Tracheal epithelial cell (primary cell): ENCODE data around the gene CAPN1. TPM values are rescaled to one million over a fixed set of nuclear protein-coding genes. Genes with fewer than 3 reads are reported as not detected.

Experiments used
- total RNA-seq: library from RNA; depleted of rRNA; stranded (reverse); fragments of >200 nt; gene quantifications from 2 replicates; pipeline ENCODE4 v1.2.1, GENCODE V29; 2014

CAPN1 gene
- 219 and 240 TPM in 2 replicates for total RNA-seq

DNA sequence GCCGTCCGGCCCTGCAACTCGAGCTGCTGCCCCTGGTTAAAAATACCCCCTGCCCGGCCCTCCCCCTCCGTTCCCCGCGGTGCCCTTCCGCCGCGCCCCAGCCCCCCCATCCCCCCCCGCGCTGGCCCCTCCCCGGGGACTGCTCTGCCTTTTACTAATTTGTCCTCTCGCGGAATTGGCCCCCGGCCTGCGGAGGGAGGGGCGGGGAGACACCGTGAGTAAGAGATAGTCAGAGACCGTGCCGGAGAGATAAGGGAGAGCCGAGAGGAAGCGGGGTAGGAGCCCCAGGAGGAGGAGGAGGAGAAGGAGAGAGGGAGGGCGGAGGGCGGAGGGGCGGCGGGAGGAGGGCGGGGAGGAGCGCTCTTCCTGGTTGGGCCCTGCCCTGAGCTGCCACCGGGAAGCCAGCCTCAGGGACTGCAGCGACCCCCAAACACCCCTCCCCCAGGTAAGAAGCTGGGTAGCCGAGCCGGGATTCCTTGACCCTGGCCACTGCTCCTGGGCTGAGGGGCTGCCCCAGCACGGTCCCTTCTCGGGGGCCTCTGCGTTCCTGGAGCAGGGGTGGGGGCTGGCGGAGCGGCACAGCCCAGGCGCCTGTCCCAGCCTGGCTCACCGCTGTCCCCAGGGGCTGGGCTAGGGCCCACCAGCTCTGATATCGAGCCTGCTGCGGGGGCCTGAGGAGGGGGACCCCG lies at the start of gene CAPN1:
TSS of gene CAPN1 (plus strand) at position 360 of the 689 bp plus-strand sequence. CDS start 774 bp downstream, outside the sequence.

DNA sequence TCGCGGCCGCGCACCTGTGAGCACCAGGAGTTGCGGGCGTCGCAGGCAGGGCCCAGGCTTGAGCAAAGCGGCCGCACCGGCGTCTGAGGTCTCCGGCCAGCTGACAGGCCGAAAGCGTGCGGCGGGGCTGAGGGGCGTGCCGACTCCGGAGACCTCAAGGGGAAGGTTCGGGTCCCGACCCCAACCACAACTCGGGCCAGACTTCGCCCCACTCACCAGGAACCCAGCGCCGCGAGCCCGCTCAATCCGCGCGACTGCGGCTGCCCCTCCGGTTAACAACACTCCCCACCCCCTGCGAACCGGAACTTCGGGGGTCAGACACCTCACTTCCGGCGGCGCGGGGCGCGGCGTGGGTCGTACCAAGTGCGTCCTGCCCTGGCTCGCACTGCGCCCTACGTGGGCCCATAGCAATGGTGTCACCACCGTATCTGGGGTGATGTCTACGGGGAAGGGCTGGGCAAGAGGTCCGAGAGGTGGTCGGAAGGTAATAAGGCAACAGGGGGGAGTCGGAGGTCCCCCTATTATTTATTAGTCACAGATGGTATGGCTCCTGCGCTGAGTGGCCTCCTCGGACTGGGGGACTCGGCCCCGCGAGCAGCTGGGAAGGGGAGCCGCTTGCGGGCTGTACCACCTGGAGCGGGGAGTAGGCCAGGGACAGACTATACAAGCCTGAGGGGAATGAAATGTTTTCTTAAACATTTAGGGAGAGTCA lies 47.3 kb upstream of the CAPN1 start, which contains the start of gene SYVN1:
TSS of gene SYVN1 (minus strand) at position 280 of the 712 bp plus-strand sequence. CDS start 918 bp downstream, outside the sequence.

DNA sequence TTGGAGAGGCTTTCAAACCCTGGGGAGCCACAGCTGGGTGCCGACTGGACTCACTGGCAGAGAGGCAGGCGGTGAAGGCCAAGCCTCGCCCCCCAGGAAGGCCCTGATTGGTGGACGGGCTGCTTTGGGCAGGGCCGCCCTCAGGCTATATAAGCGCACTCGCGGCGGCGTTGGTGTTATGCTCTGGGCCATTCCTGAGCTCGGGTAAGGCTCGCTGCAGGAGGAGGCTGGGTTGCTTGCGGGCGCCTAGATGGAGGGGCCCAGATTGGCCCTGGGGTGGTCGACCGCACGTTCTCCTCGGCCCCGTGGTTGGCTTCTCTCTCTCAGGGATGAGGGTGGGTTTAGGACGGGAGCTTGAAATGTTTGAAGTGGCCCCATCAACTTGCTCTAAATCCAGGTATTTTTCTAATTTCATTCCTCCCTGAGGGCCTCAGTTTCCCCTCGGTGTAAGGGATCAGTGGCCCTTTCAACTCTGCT lies 11.6 kb upstream of the CAPN1 start, which contains the start of gene SPDYC:
TSS of gene SPDYC (plus strand) at position 176 of the 477 bp plus-strand sequence. CDS start 1,125 bp downstream, outside the sequence.

Other genes starting within 250 kb of the CAPN1 start
- not detected in 2 replicates for gene GPHA2, start 246.0 kb upstream of the CAPN1 start, total RNA-seq
- not detected in 2 replicates for gene MAJIN, start 209.8 kb upstream of the CAPN1 start, total RNA-seq
- 0.21 and 0.96 TPM in 2 replicates for gene BATF2, start 185.0 kb upstream of the CAPN1 start, total RNA-seq
- gene ARL2, start 167.8 kb upstream of the CAPN1 start, total RNA-seq = 76.9 and 109 TPM in 2 replicates
- 13.5 and 21.3 TPM in 2 replicates for gene SNX15, start 154.5 kb upstream of the CAPN1 start, total RNA-seq
- 9.9 and 14.5 TPM in 2 replicates for gene SAC3D1, start 140.7 kb upstream of the CAPN1 start, total RNA-seq
- 15.9 and 18.1 TPM in 2 replicates for gene NAALADL1, start 123.4 kb upstream of the CAPN1 start, total RNA-seq
- 0.43 and 1.7 TPM in 2 replicates for gene CDCA5, start 97.9 kb upstream of the CAPN1 start, total RNA-seq
- gene ZFPL1, start 97.7 kb upstream of the CAPN1 start, total RNA-seq = 33.0 and 41.2 TPM in 2 replicates
- gene VPS51, start 85.7 kb upstream of the CAPN1 start, total RNA-seq = 178 and 180 TPM in 2 replicates
- gene TM7SF2, start 70.1 kb upstream of the CAPN1 start, total RNA-seq = 30.6 and 40.3 TPM in 2 replicates
- gene ZNHIT2, start 64.2 kb upstream of the CAPN1 start, total RNA-seq = 21.2 and 22.6 TPM in 2 replicates
- gene FAU, start 59.8 kb upstream of the CAPN1 start, total RNA-seq = 358 and 363 TPM in 2 replicates
- gene MRPL49, start 59.6 kb upstream of the CAPN1 start, total RNA-seq = 42.0 and 48.9 TPM in 2 replicates
- gene SYVN1, start 47.4 kb upstream of the CAPN1 start, total RNA-seq = 10.0 and 19.0 TPM in 2 replicates
- not detected in 2 replicates for gene SPDYC, start 11.7 kb upstream of the CAPN1 start, total RNA-seq
- 2.2 and 3.0 TPM in 2 replicates for gene POLA2, start 80.0 kb downstream of the CAPN1 start, total RNA-seq
- 2.6 and 9.9 TPM in 2 replicates for gene CDC42EP2, start 132.9 kb downstream of the CAPN1 start, total RNA-seq
- 24.8 and 29.8 TPM in 2 replicates for gene DPF2, start 151.9 kb downstream of the CAPN1 start, total RNA-seq
- under 0.01 and 0.43 TPM in 2 replicates for gene TIGD3, start 172.8 kb downstream of the CAPN1 start, total RNA-seq
- under 0.01 and 1.9 TPM in 2 replicates for gene SLC25A45, start 200.7 kb downstream of the CAPN1 start, total RNA-seq
- 52.2 and 169 TPM in 2 replicates for gene FRMD8, start 204.7 kb downstream of the CAPN1 start, total RNA-seq
- 49.2 and 67.4 TPM in 2 replicates for gene NEAT1, start 240.9 kb downstream of the CAPN1 start, total RNA-seq